GM20431 (cell line): ENCODE results near the gene USE1.

Experiments used
- in situ Hi-C: fragments of 300-500 bp; cut with MseI, MboI; formaldehyde crosslinking; loops from one replicate; pipeline ENCODE4 v1.15.0; 2020; ENCODE audit warnings: low sequenced_read_pairs; ENCODE audit not compliant: unreplicated experiment

The USE1 gene

GRCh38 chr19:17202713-17203112 lies 12.4 kb upstream of the USE1 start:
- in situ Hi-C loops: no loop called here

DNA sequence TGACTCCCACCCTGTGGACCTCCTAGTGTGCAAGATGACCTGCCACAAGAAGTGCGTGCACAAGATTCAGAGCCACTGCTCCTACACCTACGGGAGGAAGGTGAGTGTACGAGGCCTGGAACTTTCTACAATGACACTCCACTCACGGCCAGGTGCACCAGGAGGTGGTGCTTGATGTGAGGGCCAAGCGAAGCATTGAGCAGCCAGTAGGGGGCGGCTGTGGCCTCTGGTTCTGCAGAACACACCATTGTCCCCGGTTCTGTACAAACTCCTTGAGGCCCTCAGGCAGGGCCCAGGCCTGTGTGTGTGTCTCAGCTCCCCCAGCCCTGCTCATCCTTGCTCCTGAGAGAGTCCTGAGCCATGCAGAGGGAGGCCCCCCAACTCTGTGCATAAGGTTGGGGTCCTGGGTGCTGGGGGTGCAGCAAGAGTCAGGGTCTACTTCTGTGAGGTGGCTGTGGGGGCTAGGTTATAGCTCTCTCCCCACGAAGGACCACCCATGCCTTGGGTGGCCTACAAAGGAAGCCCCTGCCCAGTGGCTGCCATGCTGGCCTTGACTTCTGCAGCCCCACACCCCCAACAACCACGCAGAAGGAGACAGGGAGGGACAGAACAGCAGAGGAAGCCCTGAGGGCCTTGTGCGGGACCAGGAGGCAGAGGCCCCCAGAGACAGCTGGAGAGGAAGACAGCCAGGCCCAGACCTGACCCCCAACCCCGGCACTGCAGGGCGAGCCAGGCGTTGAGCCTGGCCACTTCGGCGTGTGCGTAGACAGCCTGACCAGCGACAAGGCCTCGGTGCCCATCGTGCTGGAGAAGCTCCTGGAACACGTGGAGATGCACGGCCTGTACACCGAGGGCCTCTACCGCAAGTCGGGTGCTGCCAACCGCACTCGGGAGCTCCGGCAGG lies 9.7 kb upstream of the USE1 start:
- in situ Hi-C loops: no loop called here

DNA sequence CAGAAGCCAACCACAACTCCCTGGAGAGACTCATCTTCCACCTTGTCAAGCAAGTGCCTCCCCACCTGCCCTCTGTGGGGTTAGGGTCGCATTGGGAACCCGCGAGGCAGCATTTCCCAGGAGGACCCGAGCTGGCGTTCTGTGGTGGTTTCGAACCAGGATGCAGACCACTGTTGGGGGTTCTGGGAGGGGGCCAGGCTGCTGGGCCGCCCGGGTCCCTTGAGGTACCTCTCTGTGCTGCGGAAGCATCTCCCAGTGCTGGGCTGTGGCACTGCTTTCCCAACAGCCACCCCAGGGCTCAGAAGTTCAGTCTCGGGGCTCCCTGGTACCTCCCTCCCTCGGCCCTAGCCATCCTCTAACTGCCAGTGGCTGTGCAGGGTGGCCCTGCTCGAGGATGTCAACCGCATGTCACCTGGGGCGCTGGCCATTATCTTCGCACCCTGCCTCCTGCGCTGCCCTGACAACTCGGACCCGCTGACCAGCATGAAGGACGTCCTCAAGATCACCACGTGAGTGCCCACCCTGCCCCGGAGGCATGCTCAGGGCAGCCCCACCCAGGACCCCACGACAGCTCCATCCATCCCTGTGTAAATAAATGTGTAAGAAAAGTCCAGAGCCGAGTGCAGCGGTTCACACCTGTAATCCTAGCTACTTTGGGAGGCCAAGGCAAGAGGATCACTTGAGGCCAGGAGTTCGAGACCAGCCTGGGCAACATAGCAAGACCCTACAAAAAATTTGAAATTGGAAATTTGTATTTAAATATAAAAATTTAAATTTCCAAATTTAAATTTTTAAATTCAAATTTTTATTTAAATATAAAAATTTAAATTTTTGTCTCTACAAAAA lies 8.2 kb upstream of the USE1 start:
- in situ Hi-C loops: no loop called here

- in situ Hi-C loops: no loop called here
These were observed 5.8 kb upstream of the USE1 start for GRCh38 chr19:17209126-17210036.

DNA sequence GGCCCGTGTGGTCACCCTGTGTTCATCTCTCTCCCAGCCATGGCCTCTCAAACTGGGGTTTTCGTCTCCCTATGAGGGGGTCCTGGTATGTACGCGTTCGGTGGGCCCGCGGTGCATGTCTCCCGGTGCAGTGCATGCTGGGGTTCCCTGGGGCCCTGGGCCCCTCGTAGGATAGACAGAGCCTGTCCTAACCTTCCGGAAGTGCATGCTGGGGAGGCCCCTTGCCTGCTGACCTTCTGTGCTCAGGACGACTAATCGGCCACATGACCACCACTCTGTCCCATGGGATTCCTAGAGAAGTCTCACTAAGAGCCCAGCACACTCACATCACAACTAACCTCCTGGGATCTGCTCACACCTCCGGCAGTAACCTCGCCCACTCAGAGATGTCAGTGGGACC lies 4.9 kb upstream of the USE1 start:
- in situ Hi-C loops: no loop called here

GRCh38 chr19:17211547-17212446 lies 3.4 kb upstream of the USE1 start:
- in situ Hi-C loops: no loop called here

DNA sequence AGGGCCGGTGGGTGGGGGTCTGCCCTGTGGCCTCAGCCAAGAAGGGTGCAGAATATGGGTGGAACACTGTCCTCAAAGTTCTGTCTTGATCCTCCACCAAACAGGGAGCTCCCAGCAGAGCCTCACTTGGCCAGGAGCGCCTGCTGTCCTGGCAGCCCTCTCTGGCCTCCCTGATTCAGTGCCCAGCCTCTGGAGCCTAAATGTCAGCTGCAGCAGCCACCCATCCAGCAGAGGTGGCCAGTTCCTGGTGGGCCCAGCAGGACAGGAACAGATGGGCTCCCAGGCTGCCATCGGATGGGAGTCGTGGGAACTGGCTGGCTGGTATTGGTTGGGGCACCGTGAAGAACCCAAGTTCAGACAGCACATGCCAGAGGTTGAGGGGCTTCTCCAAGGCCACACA lies 1.8 kb upstream of the USE1 start:
- in situ Hi-C loops: no loop called here

GRCh38 chr19:17214508-17215126 lies 540 bp upstream of the USE1 start:
- in situ Hi-C loops: no loop called here

- in situ Hi-C loops: no loop called here
These were observed 1.0 kb downstream of the USE1 start for GRCh38 chr19:17216058-17216670.

GRCh38 chr19:17219286-17219685 lies 4.1 kb downstream of the USE1 start:
- in situ Hi-C loops: no loop called here

DNA sequence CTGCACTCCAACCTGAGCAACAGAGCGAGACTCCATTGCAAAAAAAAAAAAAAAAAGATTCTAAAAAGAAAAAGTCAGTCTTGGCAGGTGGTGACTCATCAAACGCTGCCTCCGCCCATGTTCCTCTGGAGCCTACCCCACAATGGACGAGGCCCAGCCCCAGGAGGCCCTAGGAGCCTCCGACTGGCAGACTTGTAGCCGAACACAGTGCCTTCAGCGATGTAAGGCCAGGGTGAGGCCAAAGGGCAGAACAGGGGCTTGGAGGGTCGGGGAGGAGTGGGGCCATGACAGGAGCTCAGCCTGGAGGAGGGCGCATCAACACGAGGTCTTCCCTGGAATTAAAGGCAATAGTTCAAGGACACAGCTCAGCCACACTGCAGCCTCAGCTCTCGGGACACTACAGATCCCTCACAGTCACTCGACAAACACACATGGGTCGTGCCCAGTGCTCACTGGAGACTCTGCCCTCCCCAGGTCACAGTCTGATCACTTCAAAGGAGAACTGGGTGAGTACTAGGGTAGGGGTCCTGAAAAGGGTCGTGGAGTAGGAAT lies 5.1 kb downstream of the USE1 start:
- in situ Hi-C loops: no loop called here

DNA sequence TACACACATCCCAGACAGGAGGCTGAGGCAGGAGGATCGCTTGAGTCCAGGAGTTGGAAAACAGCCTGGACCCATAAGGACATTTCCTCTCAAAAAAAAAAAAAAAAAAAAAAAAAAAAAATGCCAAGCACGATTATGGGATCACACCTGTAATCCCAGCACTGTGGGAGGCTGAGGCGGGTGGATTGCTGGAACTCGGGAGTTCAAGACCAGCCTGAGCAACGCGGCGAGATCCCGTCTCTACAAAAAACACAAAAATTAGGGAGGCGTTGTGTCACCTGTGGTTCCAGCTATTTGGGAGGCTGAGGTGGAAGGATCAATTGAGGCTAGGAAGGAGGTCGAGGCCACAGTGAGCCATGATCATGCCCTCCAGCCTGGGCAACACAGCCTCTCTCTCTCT lies 9.9 kb downstream of the USE1 start:
- in situ Hi-C loops: no loop called here

- in situ Hi-C loops: no loop called here
These were observed 11.1 kb downstream of the USE1 start, which contains the start of gene OCEL1 for GRCh38 chr19:17226002-17226933. Gene OCEL1 (plus strand): TSS chr19:17226226. CDS start chr19:17226248, 22 bp downstream.

GRCh38 chr19:17227798-17228367 lies 12.7 kb downstream of the USE1 start:
- in situ Hi-C loops: no loop called here

GRCh38 chr19:17229890-17230289 lies 14.7 kb downstream of the USE1 start:
- in situ Hi-C loops: no loop called here

- in situ Hi-C loops: no loop called here
These were observed 17.1 kb downstream of the USE1 start for GRCh38 chr19:17232258-17232657.

DNA sequence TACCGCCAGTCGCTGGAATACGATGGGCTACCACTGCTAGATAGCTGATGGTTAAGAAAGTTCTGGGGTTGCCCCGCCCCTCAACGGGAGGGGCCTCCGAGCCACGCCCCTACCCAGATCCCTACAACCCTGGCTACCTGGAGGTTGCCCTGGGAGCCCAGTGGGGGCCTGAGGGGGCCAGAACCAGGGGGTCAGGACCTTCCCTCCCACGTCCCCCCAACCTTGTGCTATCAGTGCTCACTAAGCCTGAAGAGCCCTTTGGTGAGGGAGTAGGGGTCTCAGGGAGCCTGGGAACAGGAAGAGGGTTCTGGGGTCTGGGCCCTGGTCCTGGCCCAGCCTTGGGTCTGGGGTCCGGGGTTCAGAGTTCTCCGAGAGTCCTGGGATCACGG lies 19.7 kb downstream of the USE1 start:
- in situ Hi-C loops: no loop called here
